GM19240 (cell line): Measurements from ENCODE around the gene DEXI.

Experiments
- DNase-seq: peaks from one replicate; pipeline ENCODE4 v3.0.0; 2011; ENCODE audit warnings: low spot score; ENCODE audit not compliant: insufficient read length

DEXI gene

DNA sequence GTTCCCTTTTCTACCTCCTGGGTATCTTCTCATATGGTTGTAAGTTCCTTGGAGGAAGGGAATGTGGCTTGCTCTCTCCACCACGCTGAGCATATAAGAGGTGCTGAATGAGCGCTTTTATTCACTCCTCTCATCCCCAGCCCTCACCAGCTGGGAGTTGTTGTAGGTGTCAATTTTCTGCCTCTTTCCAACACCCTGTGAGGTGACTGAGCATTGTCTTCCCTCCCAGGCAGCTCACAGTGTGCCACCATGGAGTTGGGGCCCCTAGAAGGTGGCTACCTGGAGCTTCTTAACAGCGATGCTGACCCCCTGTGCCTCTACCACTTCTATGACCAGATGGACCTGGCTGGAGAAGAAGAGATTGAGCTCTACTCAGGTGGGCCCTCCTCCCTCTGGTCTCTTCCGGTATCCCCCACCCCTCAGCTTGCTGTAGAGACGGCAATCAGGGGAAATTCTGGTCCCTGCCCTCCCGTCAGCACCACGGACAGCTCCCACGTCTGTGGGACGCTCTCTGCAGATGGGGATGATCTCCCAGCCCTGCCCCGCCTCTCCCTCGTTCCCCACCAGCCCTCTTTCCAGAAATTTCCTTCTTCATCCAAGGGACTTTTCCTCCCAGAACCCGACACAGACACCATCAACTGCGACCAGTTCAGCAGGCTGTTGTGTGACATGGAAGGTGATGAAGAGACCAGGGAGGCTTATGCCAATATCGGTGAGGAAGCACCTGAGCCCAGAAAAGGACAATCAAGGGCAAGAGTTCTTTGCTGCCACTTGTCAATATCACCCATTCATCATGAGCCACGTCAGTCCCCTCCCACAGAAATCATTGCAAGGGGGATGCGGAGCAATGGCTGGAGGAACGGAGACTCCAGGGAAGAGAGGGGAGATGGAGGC, 47.0 kb downstream of the DEXI start:
- DNase-seq = no peak

DNA sequence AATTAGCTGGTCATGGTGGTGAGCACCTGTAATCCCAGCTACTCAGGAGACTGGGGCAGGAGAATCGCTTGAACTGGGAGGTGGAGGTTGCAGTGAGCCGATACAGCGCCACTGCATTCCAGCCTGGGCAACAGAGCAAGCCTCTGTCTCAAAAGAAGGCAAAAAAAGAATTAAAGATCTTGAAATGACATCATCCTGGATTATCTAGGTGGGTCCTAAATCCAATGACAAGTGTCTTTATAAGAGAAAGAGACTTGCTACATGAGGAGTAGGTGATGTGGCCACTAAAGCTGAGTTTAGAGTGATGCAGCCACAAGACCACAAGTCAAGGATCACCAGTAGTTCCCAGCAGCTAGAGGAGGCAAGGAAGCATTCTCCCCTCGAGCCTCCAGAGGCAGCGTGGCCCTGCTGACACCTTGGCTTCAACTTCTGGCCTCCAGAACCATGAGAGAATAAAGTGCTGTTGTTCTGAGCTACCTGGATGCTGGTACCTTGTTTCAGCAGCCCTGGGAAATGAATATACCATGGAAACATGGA, 49.4 kb downstream of the DEXI start:
- no peak for DNase-seq

DNA sequence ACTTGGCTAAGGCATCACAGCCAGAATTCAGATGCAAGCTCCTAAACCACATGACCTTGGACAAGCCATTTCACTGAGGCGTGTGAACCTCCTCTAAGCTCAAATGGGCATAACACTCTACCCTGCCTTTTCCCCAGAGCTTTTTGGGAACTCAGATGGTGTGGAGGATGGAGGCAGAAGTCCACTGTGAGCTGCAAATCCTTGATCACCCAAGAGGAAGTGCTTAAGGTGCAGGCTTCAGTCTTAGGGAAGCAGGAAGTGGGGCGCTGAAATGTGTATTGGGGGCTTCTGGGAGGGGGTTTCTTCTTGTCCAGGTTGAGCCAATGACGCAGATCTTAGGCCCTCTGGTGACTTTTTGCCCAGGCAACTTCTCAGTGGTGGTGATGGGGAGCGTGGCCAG, 52.4 kb downstream of the DEXI start:
- DNase-seq = no peak

- no peak for DNase-seq
Observed at GRCh38 chr16:10888320-10888937, 53.8 kb downstream of the DEXI start.

DNA sequence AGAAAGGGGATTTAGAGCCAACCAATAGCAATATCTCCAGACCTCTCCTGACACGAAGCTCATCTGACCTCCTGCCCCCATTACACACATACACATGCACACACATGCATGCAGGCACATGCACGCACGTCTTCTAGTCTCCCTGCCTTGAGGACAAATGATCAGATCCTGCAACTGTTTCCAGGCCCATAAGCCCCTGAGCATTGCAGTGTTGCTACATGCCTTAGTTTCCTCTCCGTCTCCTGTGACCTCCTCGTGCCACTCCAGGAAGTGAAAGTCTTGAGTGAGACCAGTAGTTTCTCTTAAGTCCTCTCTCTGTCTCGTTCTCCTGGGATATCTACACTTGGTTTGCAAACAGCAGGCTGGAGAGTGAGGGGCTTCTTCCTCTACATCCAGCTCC, 57.0 kb downstream of the DEXI start:
- DNase-seq = no peak

GRCh38 chr16:10883004-10883403, 59.3 kb downstream of the DEXI start:
- DNase-seq = no peak

GRCh38 chr16:10881479-10882030, 60.7 kb downstream of the DEXI start:
- no peak for DNase-seq

DNA sequence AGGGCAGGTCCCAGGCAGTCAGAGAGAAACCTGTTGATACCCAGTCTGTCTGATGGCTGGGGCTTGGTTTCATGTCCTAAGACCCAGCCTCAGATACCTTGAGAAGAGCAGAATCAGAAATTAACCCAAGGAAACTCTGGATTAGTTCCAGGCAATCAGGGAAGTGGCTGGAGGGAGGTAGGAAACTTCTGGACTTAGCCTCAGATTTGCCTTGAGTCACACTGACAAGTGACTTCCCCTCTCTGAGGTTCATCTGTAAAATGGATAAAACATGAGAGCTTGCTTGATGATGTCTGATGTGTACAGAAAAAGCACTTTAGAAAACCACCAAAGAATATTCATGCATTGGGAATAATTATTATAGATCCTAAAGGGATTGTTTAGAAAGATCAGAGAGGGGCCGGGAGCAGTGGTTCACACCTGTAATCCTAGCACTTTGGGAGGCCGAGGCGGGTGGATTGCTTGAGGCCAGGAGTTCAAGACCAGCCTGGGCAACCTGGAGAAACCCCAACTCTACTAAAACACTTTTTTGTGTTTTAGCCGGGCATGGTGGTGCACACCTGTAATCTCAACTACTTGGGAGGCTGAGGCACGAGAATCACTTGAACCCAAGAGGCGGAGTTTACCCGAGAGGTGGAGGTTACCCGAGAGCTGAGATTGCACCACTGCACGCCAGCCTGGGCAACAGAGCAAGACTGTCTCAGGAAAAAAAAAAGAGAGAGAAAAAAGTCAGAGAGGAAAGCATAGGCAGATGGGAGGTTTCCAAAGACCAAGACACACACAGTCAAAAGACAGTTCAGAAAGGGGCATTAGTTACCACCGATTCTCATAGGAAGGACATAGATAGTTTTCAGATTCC, 61.4 kb downstream of the DEXI start:
- DNase-seq = no peak

GRCh38 chr16:10879681-10880589, 62.3 kb downstream of the DEXI start:
- DNase-seq = no peak
